Nucleus accumbens (tissue), 56 donors: ENCODE results near the gene VPS37D.
"Not testable (repeated sequence)": the region's sequence is repeated elsewhere in the genome, so short reads cannot be mapped to it uniquely, and the experiment has no call there.

Source experiments
- DNase-seq, 56 donors: peaks; one replicate each; lab custom pipeline; 2025; lab: John Stamatoyannopoulos, UW

VPS37D gene

DNA sequence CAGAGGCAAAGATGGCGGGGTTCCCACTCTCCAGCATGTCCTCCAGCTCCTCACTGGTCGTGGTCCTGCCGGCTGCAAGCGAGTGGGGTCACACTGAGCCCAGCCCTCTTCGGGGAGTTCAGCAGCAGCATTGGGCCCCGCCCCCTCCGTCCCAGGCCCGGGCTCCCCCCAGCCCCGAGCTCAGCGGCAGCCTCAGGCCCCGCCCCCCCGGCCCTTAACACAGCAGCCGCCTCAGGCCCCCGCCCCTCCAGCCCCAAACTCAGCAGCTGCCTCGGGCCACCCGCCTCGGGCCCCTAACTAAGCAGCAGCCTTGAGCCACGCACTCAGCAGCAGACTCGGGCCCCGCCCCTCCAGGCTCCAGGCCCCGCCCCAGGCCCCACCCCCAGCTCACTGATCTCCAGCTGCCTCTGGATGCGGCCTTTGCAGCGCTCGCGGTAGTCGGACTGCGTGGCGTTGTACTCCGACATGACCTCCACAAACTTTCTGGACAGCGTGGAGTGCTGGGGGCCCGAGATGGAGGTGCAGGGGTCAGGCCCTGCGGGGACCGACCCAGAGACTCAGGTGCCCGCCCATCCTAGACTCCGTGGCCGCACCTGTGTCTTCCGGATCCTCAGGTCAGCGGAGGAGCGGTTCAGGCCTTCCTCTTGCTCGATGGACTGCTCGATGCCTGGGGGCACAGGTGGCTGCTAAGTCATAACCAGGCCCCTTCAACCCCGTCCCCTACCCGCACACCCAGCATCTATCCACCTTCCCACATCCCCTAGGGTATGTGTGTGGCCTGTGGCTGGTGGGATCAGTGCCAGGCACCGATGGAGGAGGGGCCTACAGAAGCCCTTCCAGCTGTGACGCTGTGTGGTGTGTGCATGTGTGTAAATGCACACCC, 36.4 kb downstream of the VPS37D start:
- peak in 14 of 56 donors; percentile 3 to 59 (median 22) for DNase-seq

DNA sequence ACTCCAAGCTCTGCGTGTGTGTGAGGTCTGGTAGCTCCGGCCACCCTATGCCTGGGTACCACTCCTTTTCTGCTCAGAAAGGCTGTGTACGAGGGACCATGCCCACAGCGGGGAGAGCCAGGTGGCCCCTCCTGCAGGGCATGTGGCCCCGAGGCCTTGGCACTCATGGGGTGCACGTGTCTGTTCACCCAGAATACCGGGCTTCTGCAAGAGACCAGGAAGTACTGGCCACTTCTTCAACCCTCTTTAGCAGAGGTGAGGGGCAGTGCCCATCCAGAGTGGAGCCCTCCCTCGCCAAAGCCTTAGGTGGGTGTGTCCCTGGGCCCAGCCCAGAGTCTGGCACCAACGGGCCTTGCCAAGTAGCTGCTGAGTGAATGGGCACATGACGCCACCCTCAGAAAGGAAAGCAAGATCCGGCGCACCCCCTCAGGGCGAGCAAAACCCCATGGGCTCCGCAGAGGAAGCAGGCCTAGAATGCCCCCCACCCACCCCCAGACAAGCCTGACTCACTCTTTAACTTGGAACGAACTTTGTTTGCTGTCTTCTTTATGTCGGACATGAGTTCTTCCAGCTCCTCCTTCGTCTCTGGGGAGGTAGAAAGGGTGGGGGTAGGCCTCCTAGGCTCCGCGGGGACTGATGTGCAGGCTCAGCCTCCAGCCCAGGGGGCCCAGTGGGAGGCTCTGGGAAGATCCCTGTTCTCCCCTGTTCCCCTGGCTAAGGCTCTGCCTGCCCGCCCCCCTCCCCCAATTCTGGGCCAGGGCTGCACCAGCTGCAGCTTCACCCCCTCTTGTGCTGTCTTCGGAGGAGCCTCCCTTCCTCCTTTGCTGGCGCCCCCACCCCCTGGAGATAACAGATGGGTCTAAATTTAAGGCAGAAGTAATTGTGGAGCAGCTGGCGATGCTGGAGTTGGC, 37.3 kb downstream of the VPS37D start:
- peak in 1 of 56 donors; percentile 24 for DNase-seq

DNA sequence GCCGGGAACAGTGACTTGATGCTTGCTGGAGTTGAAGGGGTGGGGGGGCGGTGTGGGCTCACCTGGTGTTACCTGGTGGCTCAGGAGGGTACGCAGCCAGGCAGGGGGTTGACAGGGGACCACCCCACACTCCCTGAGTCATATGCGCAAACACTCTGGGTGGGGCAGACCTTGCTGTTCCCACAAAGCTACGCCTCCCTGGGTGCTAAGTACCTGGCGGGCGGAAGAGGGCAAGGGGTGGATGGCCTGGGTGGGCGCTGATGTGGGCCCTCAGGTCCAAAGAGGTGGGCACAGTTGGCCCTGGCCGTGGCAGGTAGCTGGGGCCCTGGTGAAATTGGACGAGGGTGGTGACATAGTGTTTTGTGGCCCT, 37.9 kb downstream of the VPS37D start:
- no peak for DNase-seq

DNA sequence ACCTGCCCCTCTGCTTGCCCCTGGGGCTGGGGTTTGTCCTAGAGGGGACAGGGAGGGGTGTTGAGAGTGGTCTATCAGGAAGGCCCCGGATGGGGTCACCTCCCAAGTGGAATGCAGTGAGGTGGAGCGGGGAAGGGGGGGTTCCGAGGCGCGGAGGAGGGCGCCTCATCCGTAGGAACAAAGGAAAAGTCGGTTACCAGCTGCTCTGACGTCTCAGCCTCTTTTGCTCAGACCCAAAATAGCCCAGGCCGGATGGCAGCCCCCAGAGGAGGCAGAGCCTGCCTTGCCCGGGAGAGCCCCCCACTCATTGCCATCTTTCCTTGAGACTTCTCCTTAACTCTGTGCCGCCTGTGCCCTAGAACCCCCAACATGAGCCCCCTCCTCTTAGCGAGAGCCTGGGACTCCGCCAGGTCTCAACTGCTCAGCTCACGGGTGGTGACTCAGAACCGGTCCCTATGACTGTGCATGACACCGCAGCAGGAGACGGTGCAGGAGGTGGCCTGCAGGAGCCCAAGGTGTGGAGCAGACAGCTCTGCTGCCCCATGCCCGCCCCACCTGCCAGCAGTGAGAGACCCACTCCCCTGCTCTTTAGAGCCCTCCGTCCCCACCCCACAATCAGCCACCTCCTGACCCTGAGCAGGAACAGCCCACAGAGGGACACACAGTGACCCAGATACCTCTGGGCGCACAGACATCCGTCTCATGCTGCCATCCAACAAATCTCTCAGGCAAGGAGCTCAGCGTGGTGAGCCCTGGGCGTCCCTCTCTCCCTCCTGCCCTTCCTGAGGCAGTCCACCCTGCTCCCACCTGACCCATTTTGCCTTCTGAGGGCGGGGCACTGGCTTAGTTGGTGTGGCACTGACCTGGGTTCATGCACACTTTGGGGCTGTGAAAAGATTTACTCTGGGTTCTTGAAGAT, 38.8 kb downstream of the VPS37D start:
- DNase-seq, result no peak

DNA sequence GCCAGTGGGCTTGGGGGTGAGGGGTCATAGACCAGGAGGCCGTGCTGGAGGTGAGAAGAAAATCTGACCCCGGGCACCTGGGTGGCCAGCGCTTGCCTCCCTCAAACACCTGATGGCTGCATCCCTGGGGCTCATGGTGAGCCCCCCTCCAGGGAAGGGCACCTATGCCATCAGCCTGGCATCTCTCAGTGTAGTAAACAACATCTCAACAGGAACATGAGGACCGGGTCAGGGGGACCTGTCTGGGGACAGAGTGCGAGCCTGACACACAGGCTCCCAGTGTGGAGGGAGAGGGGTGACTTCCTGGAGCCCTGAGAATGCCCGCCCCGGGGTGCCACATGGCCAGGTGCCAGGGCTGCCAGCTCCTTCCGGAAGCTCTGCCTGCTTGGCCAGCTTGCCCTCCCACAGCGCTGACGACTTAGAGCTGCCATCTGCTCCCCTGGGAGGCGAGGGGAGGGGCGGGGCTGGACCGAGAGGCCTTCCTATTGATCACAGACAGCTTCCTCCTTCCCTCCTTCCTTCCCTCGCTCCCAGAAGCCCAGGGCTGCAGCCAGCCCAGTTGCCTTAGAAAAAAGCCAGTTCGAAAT, 39.5 kb downstream of the VPS37D start:
- DNase-seq, result peak in 15 of 56 donors; percentile 5 to 59 (median 32)

DNA sequence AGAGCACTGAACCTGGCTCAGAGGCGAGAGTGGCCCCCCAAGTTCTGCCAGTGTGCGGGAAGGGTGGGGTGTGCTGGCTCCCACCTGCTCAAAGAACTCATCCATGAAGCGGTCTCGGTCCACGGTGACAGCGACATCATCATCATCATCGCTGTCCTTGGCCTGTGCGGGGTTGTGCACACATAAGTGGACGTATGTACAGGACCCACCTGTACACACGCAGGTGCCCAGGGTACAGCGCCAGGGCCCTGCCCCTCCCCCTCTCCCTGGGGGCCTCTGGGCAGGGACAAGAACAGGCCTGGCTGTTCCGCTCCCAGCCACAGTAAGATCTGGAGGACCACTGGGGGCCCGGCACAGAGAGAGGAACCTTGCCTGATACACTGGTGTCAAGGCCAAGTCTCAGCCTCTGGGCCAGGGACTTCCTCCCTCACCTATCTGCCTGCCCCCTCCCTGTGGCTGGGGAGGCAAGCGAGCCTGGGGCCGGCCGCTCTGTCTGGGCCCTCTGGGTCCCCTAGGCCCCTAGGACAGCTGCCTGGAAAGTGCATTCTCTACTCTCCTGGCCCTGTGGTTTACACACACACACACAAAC, 41.4 kb downstream of the VPS37D start:
- DNase-seq, result no peak

DNA sequence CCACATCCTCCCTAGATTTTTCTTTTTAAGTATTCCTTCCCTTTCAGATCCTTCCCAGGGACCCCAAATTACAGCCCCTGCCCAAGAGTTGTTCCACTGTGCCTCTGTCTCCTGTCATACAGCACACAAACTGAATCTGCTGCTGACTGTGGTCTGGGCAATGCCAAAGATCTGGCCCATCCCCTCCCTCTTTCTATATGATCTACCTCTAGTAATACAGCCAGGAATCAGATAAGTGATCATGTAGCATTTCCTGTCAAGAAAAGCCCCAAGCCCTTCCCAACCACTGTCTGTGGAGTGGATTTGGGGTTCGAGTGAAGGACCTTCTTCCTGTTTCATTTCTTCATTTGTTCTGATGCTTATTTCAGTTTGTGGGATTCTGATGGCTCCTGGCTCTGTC, 45.1 kb downstream of the VPS37D start:
- DNase-seq, result no peak

DNA sequence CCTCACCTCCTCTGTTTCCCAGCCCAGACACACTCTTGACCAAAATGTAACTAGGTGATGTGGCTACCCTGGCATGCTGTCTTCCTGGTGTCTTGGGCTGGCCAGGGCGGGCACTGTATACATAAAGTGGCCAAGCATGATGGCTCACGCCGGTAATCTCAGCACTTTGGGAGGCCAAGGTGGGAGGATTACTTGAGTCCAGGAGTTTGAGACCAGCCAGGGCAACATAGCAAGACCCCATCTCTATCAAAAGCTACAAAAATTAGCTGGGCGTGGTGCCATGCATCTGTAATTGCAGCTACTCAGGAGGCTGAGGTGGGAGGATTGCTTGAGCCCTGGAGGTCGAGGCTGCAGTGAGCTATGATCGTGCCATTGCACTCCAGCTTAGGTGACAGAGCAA, 45.7 kb downstream of the VPS37D start:
- DNase-seq, result not testable (repeated sequence)

DNA sequence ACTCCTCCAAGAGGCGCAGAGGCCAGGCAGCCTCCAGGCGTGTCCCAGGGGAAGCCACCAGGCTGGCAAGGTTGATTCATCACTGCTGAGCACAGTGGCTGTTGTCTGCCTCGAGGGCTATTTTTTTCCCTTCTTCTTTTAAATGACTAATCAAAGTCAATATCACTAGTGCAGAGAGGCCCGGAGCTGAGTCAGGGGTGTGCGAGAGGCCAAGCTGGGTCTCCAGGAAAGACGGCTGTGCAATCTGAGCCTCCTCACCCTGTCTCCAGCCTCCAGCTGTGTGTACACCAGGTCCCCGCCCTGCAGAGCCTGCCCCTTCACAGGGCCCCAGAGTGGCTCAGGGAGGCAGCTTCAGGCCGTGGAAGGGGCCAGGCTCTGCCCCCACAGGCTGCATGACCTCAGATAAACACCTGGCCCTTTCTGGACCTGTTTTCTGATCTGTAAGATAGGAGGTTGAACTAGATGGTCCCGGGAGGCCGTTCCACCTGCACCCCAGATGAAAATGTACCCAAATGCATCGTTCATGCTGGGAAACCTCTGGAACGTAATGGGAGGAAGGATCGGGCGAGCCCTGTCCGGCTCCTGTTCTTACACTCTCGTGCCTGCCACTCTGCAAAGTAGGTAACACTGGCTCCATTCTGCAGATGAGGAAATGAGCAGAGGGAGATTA, 48.2 kb downstream of the VPS37D start:
- DNase-seq, result no peak

DNA sequence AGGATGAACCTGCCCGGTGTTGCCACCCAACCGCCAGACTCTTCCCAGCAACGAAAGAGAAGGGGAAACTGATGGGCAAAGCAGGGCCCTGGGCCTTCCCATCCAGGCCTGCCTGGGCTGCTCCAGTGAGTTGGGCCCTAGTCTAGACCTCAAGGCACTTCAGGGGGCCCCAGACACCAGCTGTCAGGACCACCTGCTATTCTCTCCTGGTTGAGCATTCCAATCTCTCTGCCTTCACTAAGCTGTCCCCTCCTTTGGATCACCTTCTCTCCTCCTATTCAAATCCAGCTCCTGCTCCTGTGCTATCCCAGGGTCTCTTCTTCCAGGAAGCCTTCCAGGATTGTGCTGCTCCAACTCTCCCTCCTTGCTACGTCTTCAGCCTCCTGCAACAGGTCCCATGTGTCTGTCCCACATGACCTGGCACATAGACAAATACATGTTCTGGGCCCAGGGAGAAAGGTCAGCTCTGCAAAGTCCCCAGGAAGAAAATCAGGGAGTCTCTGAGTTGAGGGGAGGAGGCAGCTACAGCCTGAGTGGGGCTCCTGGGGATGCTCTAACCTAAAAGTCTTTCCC, 48.8 kb downstream of the VPS37D start:
- no peak for DNase-seq

DNA sequence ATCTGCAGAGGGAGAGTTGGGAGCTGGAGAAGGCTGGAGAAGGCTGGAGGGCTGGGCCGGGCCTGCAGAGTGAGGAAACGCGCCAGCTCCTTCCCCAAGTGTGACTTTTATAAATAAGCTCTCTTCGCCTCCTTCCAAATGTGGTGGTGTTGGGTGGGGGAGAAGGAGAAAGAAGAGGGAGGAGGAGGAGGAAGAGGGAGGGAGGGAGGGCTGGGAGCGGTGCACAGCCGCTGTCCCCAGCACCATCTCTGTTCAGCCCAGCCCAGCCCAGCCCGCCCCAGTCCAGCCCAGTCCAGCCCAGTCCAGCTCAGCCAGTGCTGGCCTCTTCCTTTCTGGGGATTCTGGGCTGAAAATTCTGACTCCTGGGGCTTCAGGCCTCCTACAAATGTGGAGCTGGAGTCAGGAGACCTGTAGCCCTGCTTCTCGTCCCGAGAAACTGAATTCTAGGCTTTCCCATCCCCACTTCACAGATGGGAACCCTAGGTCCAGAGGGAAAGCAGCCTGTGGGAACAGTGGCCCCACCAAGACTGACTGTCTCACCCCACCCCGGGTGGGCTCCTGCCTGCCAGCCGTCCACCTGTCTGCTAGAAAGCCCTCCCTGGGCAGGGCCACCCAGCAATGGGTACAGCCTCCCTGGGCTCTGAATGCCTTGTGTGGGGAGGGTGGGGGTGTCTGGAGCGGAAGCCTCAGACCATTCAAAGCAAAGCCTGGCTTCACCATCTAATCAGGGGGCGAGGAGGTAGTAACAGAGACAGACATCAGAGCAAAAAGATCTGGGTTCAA, 49.6 kb downstream of the VPS37D start:
- DNase-seq, result no peak

DNA sequence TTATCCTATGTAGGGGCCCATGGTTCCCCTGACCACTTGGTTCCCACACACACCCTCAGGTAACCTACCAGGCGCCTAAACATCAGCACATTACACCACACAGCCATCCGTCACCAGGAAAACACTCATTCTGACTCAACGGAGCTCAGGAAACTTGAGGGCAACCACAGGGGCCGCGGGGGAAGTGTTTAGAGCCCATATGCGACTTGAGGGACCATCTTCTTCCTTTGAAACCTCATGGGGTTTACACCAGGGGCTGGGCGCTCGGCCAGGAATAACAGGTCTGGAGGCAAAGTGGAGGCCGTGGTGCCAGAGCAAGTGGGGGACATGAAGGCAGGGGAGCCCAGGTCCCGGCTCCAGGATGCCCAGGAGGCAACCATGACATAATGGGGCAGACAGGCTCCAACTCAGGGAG, 50.4 kb downstream of the VPS37D start:
- no peak for DNase-seq

DNA sequence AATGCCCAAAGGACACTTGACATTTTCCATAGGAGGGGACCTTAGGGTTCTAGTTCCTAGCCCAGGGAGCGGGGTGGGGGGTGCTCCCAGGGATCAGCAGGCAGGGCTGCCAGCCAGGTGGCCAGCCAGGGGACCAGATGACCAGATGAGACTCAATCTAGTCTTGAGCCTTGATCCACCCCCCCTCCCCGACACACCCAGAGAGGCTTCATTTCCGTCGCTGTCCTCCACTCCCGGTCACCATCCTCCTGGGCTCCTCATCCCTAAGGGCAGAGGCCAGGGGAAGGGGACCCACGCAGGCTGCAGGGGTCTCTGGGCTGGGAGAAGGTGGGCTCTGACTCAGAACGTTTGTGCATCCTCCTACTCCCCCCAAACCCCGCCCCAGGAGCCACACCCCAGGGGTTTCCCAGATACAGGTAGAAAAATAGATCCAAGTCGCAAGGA, 50.8 kb downstream of the VPS37D start:
- no peak for DNase-seq

DNA sequence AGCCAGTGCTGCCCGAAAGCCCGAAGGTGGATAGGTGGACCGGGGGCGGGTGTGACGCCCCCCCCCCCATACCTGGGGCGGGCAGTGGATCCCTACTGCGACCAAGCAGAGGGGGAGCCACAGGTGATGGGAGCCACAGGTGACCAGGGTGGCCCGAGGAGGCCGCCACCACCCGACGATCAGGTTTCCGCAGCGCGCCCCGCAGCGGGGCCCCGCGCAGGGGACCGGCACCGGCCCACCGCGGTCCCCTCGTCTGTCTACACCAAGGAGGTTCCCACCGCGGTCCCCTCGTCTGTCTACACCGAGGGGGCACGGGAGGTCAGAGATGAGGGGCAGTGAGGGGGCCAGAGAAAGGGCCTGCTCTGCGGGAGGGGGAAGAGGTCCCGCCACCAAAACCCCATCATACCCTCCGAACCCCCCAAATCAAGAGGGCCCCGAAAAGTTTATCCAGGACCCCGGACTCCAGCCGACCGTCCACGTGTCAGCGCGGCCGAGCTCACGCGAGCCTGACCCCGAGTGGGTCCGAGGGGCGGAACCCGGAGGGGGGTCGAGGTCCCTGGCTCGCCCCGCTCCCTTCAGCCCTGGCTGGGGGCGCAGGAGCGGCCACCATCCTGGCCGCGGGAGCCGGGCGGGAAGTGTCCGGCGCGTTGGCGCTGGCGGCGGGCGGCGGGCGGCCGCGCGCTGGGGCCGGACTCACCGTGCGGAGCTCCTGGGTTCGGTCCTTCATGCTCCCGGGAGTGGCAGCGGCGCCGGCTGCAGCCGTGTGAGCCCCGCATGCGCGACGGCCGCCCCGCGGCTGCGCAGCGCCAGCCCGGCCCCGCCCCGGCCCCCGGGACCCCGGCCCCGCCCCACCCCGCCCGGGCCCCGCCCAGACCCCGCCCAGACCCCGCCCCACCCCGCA, 51.5 kb downstream of the VPS37D start, which contains the start of gene STX1A:
Gene STX1A, minus strand, starts transcription at position 765 of the 901 bp plus-strand sequence. Its CDS starts 38 bp downstream, at position 727.
- peak in 46 of 56 donors; percentile 18 to 73 (median 49) for DNase-seq

DNA sequence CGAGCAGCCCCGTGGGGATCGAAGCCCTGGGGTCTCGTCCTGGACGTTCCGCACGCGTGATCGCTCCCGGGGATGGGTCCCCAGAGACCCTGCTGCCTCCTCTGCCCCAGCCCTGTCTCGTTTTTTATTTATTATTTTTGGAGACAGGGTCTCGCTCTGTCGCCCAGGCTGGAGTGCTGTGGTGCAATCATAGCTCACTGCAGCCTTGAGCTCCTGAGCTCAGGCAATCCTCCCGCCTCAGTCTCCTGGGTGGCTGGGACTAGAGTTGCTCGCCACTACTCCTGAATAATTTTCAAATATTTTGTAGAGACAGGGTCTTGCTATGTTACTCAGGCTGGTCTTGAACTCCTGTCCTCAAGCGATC, 52.2 kb downstream of the VPS37D start:
- peak in 1 of 56 donors; percentile 18 for DNase-seq

DNA sequence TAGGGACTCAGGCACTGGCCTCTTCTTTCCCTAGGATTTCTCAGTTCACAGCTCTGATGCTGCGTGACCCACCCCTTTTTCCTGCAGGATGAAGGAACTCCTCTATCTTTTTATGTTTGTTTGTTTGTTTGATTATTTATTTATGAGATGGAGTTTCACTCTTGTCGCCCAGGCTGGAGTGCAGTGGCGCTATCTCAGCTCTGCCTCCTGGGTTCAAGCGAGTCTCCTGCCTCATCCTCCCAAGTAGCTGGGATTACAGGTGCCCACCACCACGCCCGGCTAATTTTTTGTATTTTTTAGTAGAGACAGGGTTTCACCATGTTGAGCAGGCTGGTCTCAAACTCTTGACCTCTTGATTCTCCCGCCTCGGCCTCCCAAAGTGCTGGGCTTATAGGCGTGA, 52.8 kb downstream of the VPS37D start:
- DNase-seq, result not testable (repeated sequence)
